GM04504 (cell line): Measurements from ENCODE around the gene RNF225.
"Not testable (repeated sequence)": the region's sequence is repeated elsewhere in the genome, so short reads cannot be mapped to it uniquely, and the experiment has no call there.

Experiments used
- DNase-seq: peaks from one replicate; pipeline ENCODE4 v3.0.0-alpha.2; 2012; ENCODE audit warnings: low read depth

Gene RNF225

GRCh38 chr19:58387338-58388174 lies 7.9 kb upstream of the RNF225 start:
- DNase-seq, result no peak

- no peak for DNase-seq
Measured at GRCh38 chr19:58388175-58388526, 7.3 kb upstream of the RNF225 start.

GRCh38 chr19:58392945-58393724 lies 2.3 kb upstream of the RNF225 start:
- no peak for DNase-seq

GRCh38 chr19:58393725-58394033 lies 1.8 kb upstream of the RNF225 start:
- no peak for DNase-seq

GRCh38 chr19:58394821-58395219 lies 636 bp upstream of the RNF225 start:
- no peak for DNase-seq

DNA sequence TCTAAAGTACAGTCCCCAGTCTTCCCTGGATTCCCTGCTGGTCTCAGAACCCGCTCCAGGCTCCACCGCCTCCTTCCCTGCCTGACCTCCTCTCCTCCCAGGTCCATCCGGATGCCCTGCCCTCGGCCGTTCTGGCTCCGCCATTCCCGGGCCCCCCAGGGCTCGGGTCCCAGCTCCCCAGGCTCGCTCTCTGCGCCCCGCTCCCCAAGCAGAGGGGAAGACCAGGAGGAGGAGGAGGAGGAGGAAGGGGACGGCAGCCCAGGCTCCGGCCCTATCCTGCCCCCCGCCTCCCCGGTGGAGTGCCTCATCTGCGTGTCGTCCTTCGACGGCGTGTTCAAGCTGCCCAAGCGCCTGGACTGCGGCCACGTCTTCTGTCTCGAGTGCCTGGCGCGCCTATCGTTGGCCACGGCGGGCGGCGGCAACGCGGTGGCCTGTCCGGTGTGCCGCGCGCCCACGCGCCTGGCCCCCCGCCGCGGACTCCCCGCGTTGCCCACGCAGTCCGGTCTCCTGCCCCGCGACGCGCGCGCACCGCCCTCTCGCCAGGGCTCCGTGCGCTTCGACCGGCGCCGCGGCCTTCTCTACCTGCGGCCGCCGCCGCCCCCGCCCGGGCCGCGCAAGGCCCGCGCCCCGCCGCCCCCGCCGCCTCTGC lies 647 bp downstream of the RNF225 start:
- no peak for DNase-seq

DNA sequence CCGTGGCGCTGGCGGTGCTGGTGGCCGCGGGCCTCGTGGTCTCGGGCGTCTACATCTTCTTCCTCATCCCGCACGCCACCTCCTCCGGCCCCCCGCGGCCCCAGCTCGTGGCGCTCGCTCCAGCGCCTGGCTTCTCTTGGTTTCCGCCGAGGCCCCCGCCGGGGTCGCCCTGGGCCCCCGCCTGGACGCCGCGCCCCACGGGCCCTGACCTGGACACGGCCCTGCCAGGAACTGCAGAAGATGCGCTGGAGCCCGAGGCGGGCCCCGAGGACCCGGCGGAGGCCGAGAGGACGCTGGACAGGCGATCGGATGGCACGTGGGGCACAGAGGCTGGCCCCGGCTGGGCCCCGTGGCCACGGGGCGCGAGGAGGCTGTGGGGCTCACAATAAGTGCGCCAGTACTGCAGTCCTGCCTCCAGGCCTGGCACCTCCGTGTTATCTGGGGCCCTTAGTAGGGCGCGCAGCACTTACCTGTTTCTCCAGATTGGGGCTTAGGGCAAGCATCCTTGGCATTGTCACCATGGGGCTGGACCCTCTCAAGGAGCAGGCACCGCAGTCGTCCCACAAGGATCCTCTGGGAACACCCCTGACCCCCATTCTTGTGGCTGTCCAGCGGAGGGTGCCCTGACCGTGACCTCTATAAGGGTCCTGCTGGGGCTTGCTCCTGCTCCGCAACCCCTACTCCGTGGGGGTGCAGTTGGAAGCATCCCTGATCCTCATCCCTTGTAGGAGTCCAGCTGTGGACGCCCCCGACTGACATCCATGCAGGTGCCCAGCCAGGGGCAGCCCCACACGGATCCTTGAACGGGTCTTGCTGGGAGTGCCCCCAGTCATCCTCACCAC lies 1.5 kb downstream of the RNF225 start:
- no peak for DNase-seq

GRCh38 chr19:58397533-58398037 lies 2.1 kb downstream of the RNF225 start:
- DNase-seq, result no peak

DNA sequence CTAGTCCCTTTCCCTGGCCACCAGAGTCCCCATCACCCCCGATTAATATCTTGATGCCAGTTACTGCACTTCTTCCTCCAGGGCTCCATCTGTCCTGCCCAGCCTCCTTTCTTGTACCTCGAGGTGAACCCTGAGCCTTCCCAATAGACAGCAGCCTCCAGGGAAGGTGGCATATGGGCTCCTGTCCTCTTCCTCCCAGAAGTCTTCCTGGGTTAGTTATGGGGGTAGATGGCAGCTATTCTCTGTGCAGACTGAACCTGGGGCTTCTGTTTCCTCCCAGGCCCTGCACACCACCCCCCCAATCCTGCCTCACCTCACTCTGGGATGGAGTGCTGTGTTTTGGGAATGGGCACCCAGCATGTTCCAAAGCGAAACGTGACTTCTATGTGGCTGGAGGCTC lies 2.6 kb downstream of the RNF225 start:
- no peak for DNase-seq

GRCh38 chr19:58398545-58398944 lies 3.1 kb downstream of the RNF225 start:
- DNase-seq, result no peak

DNA sequence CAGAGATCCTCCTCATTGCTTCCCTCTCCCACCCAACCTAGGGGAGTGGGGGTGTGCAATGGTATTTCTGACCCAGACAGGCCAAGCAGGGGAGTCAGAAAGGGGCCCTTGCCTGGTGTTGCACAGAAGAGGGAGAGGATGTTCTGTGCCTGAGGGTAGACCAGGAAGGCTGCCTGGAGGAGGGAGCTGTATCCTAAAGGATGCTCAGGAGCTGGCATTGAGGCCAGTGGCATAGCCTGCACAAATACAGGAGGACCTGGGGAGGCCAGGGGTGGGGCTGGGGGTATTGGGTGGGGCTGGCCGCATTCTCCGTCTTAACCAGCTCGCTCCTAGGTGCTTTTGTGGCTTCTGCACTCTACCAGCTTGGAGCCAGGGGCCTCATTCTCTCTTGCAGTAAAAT lies 4.4 kb downstream of the RNF225 start:
- no peak for DNase-seq

DNA sequence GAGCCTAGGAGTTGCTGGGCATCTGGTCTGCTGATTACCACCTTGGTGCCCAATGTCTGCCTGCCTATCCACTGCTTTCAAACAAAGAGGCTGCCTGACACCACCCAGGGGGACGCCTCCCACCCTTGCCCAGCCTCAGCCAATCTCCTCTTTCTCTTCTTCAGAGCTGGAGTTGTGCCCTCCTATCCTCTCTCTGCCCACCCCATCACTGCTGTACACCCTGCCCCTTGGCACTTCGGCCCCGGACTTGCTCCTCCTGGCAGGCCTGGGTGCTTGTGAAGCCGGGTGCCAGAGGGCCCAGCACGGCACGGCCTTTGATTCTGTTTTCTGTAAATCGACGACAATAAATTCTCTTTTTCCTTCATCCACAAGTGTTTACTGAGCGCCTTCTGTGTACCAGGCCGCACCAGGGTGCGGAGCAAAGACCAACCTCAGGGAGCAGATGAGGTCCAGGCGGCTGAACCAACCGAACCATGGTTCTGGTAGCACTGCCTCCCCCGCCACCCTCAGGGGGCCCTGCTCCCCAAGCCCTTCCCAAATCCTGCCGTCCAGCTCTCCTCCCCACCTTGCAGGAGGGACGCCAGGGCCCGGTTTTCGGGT lies 5.0 kb downstream of the RNF225 start:
- no peak for DNase-seq

DNA sequence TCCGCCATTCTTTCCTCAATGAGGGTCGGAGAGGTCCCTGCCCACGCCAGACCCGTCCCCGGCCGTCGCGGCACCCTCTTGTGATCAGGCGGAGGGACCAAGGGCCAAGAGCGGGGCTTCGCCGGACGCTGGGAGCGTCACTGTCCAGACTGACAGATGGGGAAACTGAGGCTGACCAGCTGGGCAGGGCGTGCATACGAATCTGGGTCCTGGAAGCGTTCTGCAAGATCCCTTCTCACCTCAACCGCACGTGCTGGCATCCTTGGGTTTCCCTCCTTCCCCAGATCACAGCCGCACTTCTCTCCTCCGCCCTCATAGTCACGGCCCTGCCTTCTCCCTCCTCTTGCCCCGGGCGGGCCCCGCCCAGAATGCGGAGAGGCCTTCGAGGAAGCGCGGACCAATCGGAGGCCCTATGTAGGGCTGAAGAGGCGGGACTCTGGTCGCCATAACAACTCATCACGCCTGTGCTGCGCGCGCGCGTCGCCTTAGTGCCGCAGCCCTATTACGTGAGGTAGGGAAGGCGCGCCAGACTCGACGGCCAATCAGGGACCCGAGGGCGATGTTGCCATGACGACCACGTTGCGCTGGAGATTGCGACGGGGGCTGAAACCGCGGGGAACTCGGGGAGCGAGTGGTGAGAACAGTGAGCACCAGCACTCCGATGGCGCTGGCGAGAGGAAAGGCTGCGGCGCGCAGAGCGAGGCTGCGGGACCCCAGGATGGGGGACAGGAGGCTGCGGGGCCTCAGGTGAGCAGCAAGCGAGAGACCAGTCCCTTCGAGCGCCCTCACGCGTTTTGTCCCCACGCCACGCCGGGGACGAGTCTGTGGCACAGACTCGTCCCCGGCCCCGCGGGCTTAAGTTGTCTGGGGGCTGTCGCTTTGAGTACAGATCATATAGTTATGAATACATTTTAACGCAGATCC lies 5.7 kb downstream of the RNF225 start:
- peak; percentile 98 for DNase-seq

GRCh38 chr19:58401840-58402421 lies 6.5 kb downstream of the RNF225 start:
- DNase-seq, result no peak

DNA sequence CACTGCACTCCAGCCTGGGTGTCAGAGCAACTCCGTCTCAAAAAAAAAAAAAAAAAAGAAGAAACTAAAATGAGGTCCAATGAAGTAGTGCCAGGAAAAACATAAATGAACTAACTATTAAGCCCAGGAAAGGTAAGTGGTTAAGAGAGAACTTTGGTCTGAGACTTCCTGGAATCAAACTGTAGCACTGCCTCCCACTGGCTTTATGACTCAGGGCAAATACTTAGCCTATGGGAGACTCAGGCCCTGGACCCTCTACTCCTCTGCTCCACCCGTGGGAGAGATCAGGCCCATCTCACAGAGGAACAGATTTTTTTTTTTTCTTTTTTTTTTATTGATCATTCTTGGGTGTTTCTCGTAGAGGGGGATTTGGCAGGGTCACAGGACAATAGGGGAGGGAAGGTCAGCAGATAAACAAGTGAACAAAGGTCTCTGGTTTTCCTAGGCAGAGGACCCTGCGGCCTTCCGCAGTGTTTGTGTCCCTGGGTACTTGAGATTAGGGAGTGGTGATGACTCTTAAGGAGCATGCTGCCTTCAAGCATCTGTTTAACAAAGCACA lies 8.5 kb downstream of the RNF225 start:
- DNase-seq, result not testable (repeated sequence)

DNA sequence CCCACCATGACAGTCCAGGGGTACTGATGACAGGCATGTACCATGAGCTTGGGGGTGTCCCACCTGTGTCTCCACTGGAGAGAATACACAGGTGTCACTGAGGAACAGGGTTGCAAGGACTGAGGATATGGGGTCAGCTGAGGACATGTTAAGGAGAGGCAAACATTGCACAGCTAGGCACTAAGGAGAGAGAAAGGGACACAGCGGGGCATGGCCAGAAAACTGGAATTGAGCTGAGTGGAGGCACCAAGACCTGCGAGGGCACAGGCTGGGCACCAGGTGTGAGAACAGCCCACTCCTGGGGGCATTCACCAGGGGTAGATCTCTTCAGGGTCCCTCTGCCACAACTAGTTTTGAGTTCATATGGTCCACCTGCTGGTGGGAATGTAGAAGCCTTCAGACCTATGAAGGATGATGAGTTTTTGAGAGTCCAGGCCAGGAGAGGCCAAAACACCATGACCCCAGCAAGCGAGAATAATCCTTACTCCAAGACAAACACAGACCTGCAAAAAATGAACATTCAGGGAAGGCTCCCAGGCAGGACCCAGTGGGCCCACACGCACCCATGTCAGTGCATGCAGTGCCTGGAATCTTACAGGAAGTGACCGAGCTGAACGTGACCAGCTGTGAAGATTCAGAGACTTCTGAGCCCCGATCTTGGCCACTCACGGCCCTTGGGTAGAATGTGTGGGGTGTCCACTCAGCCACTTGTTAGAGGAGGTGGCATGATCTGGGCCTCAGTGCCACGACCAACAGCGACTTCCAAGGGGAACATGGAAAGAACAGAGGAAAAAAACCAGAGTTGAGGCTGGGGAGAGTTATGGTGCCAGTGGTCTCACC lies 11.6 kb downstream of the RNF225 start:
- DNase-seq, result no peak

DNA sequence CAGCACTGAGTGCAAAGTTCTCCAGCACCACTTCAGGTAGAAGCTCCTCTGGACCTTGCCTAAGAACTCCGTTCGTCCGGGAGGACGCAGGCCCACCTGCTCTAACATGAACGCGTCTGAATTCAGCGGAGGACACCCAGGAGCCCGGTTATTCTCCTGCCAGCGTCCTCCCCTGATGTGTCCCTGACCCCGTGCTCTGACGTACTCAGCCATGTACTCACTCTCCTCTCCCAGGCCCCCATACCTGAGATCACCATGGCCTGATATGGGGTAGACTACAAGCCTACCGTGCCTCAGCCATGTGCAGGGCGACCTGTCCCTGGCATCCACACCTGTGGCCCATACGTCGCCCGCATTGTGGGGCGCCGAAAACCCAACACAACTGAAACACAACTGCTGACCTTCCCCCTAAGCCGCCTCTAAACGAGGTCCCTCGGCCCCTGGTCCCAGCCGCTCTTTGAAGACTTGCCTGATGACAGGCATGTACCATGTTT lies 12.2 kb downstream of the RNF225 start:
- no peak for DNase-seq

DNA sequence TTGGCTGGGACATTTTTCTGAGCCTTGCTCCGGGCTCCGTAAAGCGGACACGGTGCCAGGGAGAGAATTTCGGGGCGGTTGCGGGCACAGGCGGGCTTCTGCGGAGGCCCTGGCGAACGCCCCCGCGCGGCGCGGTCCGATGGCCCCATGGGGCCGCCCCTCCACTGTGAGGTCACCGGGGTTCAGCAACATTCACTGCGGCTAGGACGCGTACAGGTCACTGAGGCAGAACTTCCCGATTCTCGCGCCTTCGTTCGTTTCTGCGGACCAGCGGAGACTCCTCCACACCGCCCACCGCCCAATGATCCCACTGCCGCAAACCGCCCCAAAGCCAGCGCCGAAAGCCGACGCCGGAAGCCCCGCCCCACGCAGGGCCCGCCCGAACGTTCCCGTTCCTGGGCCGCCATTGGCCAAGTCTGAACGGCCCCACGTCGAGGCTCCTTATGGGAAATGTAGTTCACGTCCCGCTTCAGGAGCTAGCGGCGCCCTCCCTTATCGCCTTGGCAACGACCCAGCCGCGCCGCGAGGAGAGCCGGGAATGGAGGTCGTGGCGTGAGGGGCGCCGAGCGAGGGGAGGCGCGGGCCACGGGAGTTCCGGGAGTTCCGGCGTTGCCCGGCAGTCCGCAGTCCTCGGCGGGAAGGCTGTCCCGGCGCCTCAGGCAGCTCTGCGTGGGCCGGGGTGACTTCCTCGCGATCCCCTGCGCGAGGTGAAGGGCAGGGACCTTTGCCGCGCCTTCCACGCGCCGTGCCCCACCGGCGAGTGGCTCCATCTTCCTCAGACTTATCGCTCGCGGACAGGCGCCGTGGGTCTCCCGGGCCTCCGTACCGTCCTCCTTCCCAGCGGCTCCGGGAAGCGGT lies 12.9 kb downstream of the RNF225 start, which contains the start of gene ZNF584:
Gene ZNF584 (plus strand): TSS at position 498 of the 858 bp plus-strand sequence. CDS start 499 bp downstream, outside the sequence.
- DNase-seq, result peak; percentile 81
